Measurements from ENCODE around the gene ZNF471.

ZNF471 gene

GRCh38 chr19:56577719-56578602, 70.3 kb downstream of the ZNF471 start:
- DNase-seq: no peak

Data from left hindlimb (tissue), 1 donor.